ENCODE data around the gene UBXN4.

DNA sequence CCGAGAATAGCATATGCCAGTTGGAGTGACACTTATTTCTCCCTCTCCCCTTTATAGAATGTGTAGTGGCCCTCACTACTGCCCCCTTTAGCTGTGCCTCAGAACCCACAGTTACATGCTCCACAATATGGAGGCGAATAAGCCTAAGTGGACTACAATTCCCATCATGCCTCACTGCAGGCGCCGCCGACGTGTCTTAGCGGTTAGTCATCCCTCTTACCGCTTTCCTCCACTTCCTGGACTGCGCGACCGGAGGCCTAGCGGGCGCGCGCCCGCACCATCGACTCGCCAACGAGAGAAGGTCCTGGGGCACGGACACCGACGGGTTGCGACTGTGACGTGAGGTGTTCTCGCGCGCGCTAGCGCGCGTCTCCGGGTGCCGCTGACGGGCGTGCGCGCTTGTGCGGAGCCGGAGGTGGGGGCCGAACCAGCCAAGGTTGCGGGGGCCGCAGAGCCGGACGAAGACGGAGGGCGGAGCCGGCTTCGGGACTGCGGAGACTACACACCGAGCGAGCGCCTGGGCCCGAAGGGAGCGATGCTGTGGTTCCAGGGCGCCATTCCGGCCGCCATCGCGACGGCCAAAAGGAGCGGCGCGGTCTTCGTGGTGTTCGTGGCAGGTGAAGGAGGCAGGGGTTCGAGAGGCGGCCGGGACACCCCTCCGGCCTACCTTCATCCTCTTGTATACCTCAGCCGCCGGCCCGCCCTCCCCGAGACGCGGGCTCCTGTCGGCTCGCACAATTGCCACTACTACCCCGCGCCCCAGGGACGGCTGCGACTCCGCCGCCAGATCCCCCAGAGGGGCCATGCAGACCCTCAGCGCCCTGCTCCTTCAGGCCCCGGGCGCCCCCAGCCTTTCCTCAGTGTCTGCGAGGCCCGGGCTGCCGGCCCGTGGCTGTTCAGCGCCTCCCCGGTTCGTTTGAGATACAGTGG is at the start of gene UBXN4:
- TF ChIP-seq, protein P1, sequence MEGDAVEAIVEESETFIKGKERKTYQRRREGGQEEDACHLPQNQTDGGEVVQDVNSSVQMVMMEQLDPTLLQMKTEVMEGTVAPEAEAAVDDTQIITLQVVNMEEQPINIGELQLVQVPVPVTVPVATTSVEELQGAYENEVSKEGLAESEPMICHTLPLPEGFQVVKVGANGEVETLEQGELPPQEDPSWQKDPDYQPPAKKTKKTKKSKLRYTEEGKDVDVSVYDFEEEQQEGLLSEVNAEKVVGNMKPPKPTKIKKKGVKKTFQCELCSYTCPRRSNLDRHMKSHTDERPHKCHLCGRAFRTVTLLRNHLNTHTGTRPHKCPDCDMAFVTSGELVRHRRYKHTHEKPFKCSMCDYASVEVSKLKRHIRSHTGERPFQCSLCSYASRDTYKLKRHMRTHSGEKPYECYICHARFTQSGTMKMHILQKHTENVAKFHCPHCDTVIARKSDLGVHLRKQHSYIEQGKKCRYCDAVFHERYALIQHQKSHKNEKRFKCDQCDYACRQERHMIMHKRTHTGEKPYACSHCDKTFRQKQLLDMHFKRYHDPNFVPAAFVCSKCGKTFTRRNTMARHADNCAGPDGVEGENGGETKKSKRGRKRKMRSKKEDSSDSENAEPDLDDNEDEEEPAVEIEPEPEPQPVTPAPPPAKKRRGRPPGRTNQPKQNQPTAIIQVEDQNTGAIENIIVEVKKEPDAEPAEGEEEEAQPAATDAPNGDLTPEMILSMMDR (IDR thresholded peaks at IDR 0.05; ENCODE audit: low read depth, low read length) = peak; percentile 69
- TF ChIP-seq EZH2phosphoT487 (IDR thresholded peaks at IDR 0.05; ENCODE audit: low read depth) = no peak
